Lower lobe of right lung (tissue), 2 donors: ENCODE data around the gene FMC1. TPM values are rescaled to one million over a fixed set of nuclear protein-coding genes. Genes with fewer than 3 reads are reported as not detected.
A peak's percentile ranks its signal among the peaks of the same experiment; 100 is the strongest.

ENCODE experiments used
- ATAC-seq, 2 donors: fragments of 200-7000 bp; cut with Tn5 transposase; one replicate each; pipeline ENCODE4 v1.9.1; 2020 to 2022; ENCODE audit warnings: mild to moderate bottlenecking in 2 of 2, moderate library complexity in 2 of 2
- DNase-seq: peaks from one replicate; pipeline ENCODE4 v3.0.0-alpha.2; 2020
- H3K27ac ChIP-seq: fragments of 200-600 bp; one replicate; pipeline ENCODE4 v1.8.0; 2022
- H3K27me3 ChIP-seq: fragments of 200-600 bp; one replicate; pipeline ENCODE4 v1.8.0; 2022; ENCODE audit warnings: low read depth
- H3K36me3 ChIP-seq: fragments of 200-600 bp; one replicate; pipeline ENCODE4 v1.8.0; 2022; ENCODE audit warnings: mild to moderate bottlenecking
- H3K4me1 ChIP-seq: fragments of 200-600 bp; one replicate; pipeline ENCODE4 v1.8.0; 2022
- H3K4me3 ChIP-seq: fragments of 200-600 bp; one replicate; pipeline ENCODE4 v1.8.0; 2022; ENCODE audit warnings: mild to moderate bottlenecking
- H3K9me3 ChIP-seq: fragments of 200-600 bp; one replicate; pipeline ENCODE4 v1.8.0; 2022
- intact Hi-C: fragments of 100-400 bp; cut with DNase I; formaldehyde crosslinking; loops from one replicate; pipeline ENCODE4 v1.11.0; 2022
- total RNA-seq: library from RNA; stranded (reverse); fragmentation: NEBNext Ultra II Directional; extraction: Animal tissue kit (Norgen Biotek cat#: 25700); gene quantifications from one replicate; pipeline ENCODE4 v1.2.1, GENCODE V29; 2021
- TF ChIP-seq, protein P1 (sequence below): fragments of 200-600 bp; IDR thresholded peaks from one replicate; pipeline ENCODE4 v1.8.0; 2022; ENCODE audit warnings: antibody characterized with exemption, mild to moderate bottlenecking
- donor health status: DM: no; HTN: yes; CAD: no; lungs with severe emphysema.

Gene FMC1
- total RNA-seq, 1 donor from 2014 or later = 10.8 TPM

DNA sequence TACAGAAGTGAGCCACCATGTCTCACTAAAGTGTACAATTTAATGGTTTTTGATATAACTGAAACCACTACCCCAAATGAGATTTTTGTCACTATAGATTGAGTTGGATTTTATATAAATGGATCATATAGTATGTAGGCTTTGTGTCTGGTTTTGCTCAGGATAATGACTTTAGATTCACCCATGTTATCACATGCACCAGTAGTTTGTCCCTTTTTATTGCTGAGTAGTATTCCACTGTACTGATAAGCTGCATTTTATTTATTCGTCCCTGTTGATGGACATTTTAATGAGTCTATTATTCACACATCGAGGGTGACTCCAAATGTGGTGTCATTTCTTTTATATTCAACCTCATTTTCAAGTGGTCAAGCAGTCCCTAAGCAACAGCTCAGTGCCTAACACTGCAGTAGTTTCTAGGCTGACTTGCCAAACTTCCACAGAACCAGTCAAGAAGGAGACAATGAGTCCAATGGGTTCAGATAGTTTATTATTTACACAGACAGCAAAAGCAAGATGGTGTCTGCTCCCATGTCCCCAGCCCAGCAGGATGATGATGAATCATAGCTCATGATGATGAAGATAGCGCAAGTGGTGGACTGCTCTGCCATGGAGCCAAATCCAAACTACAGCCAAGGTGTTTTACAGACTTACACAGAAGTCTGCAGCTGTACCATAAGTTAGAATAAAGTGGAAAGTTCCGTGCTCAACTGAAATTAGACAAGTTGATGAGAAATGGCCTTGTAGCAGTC is 6.6 kb upstream of the FMC1 start:
- ATAC-seq = no peak
- no peak overlapping the region for H3K27ac ChIP-seq
- H3K4me3 ChIP-seq = no peak overlapping the region
- TF ChIP-seq, protein P1, sequence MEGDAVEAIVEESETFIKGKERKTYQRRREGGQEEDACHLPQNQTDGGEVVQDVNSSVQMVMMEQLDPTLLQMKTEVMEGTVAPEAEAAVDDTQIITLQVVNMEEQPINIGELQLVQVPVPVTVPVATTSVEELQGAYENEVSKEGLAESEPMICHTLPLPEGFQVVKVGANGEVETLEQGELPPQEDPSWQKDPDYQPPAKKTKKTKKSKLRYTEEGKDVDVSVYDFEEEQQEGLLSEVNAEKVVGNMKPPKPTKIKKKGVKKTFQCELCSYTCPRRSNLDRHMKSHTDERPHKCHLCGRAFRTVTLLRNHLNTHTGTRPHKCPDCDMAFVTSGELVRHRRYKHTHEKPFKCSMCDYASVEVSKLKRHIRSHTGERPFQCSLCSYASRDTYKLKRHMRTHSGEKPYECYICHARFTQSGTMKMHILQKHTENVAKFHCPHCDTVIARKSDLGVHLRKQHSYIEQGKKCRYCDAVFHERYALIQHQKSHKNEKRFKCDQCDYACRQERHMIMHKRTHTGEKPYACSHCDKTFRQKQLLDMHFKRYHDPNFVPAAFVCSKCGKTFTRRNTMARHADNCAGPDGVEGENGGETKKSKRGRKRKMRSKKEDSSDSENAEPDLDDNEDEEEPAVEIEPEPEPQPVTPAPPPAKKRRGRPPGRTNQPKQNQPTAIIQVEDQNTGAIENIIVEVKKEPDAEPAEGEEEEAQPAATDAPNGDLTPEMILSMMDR = no peak
- intact Hi-C loops = no loop called here
- no peaks in the 10 kb centered on the region for H3K9me3 ChIP-seq
- no peak for DNase-seq
- H3K27me3 ChIP-seq = no peaks in the 10 kb centered on the region
- H3K4me1 ChIP-seq = no peaks in the 10 kb centered on the region
- H3K36me3 ChIP-seq = no peaks in the 10 kb centered on the region

DNA sequence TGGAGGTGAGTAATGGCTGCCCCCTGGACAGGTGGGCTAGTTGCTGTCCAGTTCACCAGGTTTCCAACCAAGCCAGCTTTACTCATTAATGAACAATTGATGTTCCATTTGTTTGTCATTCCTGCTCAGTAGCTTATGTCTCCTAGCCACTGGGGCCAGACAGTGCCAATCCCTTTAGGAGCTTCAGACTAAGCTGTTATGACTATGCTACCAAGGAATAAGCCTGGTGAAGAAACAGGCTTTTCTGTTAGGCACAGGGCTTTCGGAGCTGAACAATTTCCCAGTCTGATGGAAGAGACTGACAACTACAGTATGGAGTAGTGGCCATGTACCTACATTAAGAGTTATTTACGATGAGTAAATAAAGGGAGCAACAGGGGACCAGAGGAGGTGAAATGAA is 2.1 kb upstream of the FMC1 start:
- intact Hi-C loops = no loop called here
- Histone ChIP-seq H3K36me3 (no peaks in the 10 kb centered on the region), H3K27me3 (no peaks in the 10 kb centered on the region), H3K4me1 (peaks cover 13% of the 10 kb centered on the region), H3K27ac (no peak overlapping the region), H3K4me3 (no peak overlapping the region), H3K9me3 (no peaks in the 10 kb centered on the region)
- no peak for DNase-seq
- ATAC-seq = no peak
- TF ChIP-seq, protein P1 = no peak

- Histone ChIP-seq H3K4me3 (peak overlapping the region; percentile 85), H3K9me3 (no peaks in the 10 kb centered on the region), H3K36me3 (no peaks in the 10 kb centered on the region), H3K27ac (peak overlapping the region; percentile 100), H3K27me3 (no peaks in the 10 kb centered on the region), H3K4me1 (peaks cover 13% of the 10 kb centered on the region)
- intact Hi-C loops = no loop called here
- no peak for DNase-seq
- TF ChIP-seq, protein P1 = no peak
- no peak for ATAC-seq
Measured at GRCh38 chr7:139339698-139340036, 1.5 kb upstream of the FMC1 start.

DNA sequence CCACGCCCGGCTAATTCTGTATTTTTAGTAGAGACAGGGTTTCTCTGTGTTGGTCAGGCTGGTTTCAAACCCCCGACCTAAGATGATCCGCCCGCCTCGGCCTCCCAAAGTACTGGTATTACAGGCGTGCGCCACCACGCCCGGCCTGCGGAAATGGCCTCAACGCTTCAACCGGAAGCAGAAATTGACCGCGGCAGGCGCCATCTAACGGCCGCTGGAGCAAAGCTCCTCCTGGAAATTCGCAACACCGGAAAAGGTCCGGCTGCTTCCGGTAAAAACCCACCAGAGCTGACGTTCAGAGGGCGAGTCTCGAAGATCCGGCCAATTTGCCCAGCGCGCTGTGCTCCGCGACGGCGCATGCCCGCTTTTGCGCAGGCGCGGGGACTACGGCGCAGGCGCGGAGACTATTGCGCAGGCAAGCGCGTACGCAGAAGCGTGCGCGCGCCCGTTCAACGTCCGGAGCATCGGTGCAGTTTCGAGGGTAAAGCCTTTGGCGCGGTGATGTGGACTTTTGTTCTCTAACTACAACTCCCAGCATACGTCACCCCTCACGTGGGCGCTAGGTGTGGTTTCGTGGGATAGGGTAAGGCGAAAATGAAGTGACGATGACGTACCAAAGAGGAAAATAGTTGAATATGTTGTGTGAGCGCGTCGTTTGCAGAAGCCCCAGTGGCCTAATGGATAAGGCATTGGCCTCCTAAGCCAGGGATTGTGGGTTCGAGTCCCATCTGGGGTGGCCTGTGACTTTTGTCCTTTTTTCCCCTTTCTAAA is 915 bp upstream of the FMC1 start:
- H3K4me3 ChIP-seq = peak overlapping the region; percentile 85
- H3K27me3 ChIP-seq = no peaks in the 10 kb centered on the region
- peak overlapping the region; percentile 100 for H3K27ac ChIP-seq
- TF ChIP-seq, protein P1 = peak; percentile 79
- intact Hi-C loops = no loop called here
- H3K36me3 ChIP-seq = no peaks in the 10 kb centered on the region
- H3K4me1 ChIP-seq = peaks cover 13% of the 10 kb centered on the region
- peak; percentile 88 to 94 for ATAC-seq
- no peaks in the 10 kb centered on the region for H3K9me3 ChIP-seq
- DNase-seq = peak; percentile 99

DNA sequence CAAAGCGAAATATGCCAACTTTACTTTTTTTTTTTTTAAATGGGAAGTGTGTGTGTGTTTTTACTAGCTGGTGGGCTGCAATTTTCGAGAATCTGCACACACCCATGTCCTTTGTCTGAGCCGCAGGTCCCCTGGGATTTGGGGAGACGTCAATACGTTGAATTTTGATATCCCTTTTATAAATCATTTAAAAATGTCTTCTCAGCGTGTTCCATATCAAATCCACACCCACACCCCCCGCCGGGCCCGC is 404 bp upstream of the FMC1 start:
- intact Hi-C loops = no loop called here
- no peaks in the 10 kb centered on the region for H3K9me3 ChIP-seq
- H3K27me3 ChIP-seq = no peaks in the 10 kb centered on the region
- no peaks in the 10 kb centered on the region for H3K36me3 ChIP-seq
- DNase-seq = peak; percentile 86
- peak; percentile 13 to 26 for ATAC-seq
- TF ChIP-seq, protein P1 = no peak
- H3K27ac ChIP-seq = peak overlapping the region; percentile 100
- peaks cover 13% of the 10 kb centered on the region for H3K4me1 ChIP-seq
- H3K4me3 ChIP-seq = peak overlapping the region; percentile 85
